Activated CD8-positive, alpha-beta T cell treated with anti-CD3 and anti-CD28 coated beads for 36 hours (primary cell): ENCODE data around the gene CDC42. TPM values are rescaled to one million over a fixed set of nuclear protein-coding genes. Genes with fewer than 3 reads are reported as not detected.

Experiments used
- ATAC-seq: fragments of 200-7000 bp; cut with Tn5 transposase; one replicate; pipeline ENCODE4 v1.10.0; 2021; ENCODE audit warnings: mild to moderate bottlenecking, moderate library complexity
- CTCF ChIA-PET: fragments of 350-600 bp; sonication (Branson Sonifier 250); formaldehyde crosslinking; loops from one replicate; lab custom pipeline; 2021; ENCODE audit warnings: antibody characterized with exemption; lab: Charles Lee
- POLR2A ChIA-PET: fragments of 350-600 bp; sonication (Branson Sonifier 250); formaldehyde crosslinking; loops from one replicate; lab custom pipeline; 2021; ENCODE audit warnings: antibody characterized with exemption; lab: Charles Lee
- DNase-seq: peaks from one replicate; pipeline ENCODE4 v3.0.0-alpha.2; 2020
- H3K27ac Mint-ChIP-seq: one replicate; pipeline ENCODE4 v1.8.0; 2021; ENCODE audit warnings: mild to moderate bottlenecking, mixed read lengths
- H3K27me3 Mint-ChIP-seq: one replicate; pipeline ENCODE4 v1.8.0; 2021; ENCODE audit warnings: mixed read lengths
- H3K36me3 Mint-ChIP-seq: one replicate; pipeline ENCODE4 v1.8.0; 2021; ENCODE audit warnings: low read depth, mixed read lengths
- H3K4me1 Mint-ChIP-seq: one replicate; pipeline ENCODE4 v1.8.0; 2021; ENCODE audit warnings: low read depth, mixed read lengths
- H3K4me3 Mint-ChIP-seq: one replicate; pipeline ENCODE4 v1.8.0; 2021; ENCODE audit warnings: mild to moderate bottlenecking, moderate library complexity, mixed read lengths
- H3K9me3 Mint-ChIP-seq: one replicate; pipeline ENCODE4 v1.8.0; 2021; ENCODE audit warnings: mixed read lengths
- intact Hi-C: fragments of 100-400 bp; cut with micrococcal nuclease; formaldehyde crosslinking; loops from one replicate; pipeline ENCODE4 v1.10.0; 2022
- total RNA-seq, 2 experiments: library from RNA; stranded (reverse); gene quantifications; one replicate each; pipeline ENCODE4 v1.2.3, GENCODE V29; 2021
- TF ChIP-seq, protein P1 (sequence below): fragments of 200-600 bp; IDR thresholded peaks from one replicate; pipeline ENCODE4 v1.8.0; 2022; ENCODE audit warnings: antibody characterized with exemption, mild to moderate bottlenecking

CDC42 gene
- total RNA-seq, 2 experiments from 2014 or later = 292 to 310 TPM

DNA sequence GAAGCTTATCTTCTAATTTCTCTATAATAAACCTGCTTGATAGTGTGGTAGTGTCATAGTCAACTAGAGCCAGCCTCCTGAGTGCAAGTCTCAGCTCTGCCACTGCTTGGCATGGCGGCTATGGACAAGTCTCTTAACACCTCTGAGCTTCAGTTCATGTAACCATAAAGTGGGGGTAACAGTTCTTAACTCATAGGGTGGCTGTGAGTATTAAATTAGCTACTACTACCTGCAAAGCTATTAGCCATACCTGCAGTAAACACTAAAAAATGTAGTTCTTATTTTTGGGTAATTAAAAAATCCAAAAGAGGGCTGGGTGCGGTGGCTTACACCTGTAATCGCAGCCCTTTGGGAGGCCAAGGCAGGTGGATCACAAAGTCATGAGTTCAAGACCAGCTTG, 2.2 kb upstream of the CDC42 start:
- Mint-ChIP-seq H3K27ac (no peak overlapping the region), H3K27me3 (no peaks in the 10 kb centered on the region), H3K4me3 (no peak overlapping the region), H3K9me3 (peaks cover 2% of the 10 kb centered on the region), H3K4me1 (peaks cover 49% of the 10 kb centered on the region), H3K36me3 (peaks cover 20% of the 10 kb centered on the region)
- POLR2A ChIA-PET = interaction anchor here (1.2 to 17.7 kb wide), 3 partner anchors 9 to 24 kb away, joined by 3 to 218 read pairs (median 8); no protein-coding TSS in a partner anchor
- TF ChIP-seq, protein P1, sequence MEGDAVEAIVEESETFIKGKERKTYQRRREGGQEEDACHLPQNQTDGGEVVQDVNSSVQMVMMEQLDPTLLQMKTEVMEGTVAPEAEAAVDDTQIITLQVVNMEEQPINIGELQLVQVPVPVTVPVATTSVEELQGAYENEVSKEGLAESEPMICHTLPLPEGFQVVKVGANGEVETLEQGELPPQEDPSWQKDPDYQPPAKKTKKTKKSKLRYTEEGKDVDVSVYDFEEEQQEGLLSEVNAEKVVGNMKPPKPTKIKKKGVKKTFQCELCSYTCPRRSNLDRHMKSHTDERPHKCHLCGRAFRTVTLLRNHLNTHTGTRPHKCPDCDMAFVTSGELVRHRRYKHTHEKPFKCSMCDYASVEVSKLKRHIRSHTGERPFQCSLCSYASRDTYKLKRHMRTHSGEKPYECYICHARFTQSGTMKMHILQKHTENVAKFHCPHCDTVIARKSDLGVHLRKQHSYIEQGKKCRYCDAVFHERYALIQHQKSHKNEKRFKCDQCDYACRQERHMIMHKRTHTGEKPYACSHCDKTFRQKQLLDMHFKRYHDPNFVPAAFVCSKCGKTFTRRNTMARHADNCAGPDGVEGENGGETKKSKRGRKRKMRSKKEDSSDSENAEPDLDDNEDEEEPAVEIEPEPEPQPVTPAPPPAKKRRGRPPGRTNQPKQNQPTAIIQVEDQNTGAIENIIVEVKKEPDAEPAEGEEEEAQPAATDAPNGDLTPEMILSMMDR = no peak
- DNase-seq (no peak), ATAC-seq (no peak)
- intact Hi-C loops = no loop called here
- CTCF ChIA-PET = interaction anchor here (0.9 to 6.4 kb wide), 3 partner anchors 10 to 32 kb away, joined by 3 to 40 read pairs (median 9); no protein-coding TSS in a partner anchor

DNA sequence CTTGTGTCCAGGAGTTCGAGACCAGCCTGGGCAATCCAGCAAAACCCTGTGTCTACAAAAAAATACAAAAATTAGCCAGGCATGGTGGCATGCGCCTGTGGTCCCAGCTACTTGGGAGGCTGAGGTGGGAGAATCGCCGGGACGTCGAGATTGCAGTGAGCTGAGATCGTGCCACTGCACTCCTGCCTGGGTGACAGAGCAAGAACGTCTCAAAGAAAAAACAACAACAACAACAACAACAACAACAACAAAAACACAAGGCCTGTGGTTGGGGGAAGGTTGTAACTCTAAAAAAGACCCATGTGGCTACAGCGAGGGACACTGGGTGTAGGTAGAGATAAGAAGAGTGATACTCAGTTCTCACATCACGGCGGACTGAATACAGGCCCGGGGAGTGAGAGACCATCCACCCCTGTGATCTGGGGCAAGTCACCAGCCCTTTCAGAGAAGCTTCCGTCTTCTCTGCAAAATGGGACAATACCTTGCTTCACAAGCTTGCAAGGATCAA, 848 bp upstream of the CDC42 start:
- TF ChIP-seq, protein P1 = no peak
- POLR2A ChIA-PET = interaction anchor here (1.0 to 17.7 kb wide), 7 partner anchors 8 to 40 kb away, joined by 3 to 218 read pairs (median 9); no protein-coding TSS in a partner anchor
- H3K27me3 Mint-ChIP-seq = no peaks in the 10 kb centered on the region
- intact Hi-C loops = loop anchor here (2.0 kb wide), 1 partner anchor 27 kb away; no protein-coding TSS in a partner anchor
- H3K27ac Mint-ChIP-seq = peak overlapping the region; percentile 91
- DNase-seq (no peak), ATAC-seq (no peak)
- H3K9me3 Mint-ChIP-seq = no peaks in the 10 kb centered on the region
- CTCF ChIA-PET = interaction anchor here (0.9 to 6.4 kb wide), 5 partner anchors 11 to 55 kb away, joined by 3 to 40 read pairs (median 4); no protein-coding TSS in a partner anchor
- peaks cover 58% of the 10 kb centered on the region for H3K4me1 Mint-ChIP-seq
- H3K36me3 Mint-ChIP-seq = peaks cover 28% of the 10 kb centered on the region
- H3K4me3 Mint-ChIP-seq = peak overlapping the region; percentile 80

DNA sequence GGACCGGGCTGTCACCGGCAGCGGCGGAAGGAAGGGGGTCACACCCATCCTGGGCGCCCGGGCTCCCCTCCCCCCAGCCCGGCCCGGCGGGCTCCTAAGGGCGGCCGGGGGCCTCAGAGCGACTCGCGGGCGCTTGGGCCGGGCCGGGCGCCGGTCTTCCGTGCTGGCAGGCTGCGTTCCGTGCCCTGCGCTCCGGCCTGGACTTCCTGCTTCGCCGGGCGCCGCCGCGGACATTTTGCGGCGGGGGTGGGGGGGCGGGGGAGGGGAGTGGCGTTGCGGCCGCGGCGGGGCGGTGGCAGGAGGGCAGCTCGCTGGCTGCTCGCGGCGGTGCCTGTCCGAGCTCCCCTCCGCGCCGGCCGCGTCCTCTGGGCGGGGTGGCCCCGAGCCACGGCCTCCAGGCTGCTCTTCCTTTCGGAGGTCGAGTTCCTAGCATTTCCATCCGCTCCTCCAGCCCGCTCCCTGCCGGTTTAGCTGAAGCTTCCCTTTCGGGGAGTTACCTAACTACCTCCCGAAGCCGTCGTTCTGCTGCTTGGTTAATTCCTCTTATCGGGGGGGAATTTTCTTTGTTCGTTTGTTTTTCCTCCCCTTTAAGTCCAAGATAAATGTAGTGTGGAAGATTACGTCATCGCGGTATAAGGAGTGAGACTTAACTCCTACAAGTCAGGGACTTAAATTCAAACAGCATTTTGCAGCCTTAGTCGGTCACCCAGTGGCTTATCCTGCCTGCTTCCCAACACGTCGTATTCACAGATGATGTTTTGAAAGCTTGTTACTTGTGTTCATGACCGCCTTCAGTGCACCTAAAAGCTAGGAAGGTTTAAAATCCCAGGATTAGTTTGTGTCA, 730 bp downstream of the CDC42 start:
- ATAC-seq (peak; percentile 31), DNase-seq (peak; percentile 58)
- Mint-ChIP-seq H3K36me3 (peaks cover 42% of the 10 kb centered on the region), H3K27me3 (no peaks in the 10 kb centered on the region), H3K4me1 (peaks cover 64% of the 10 kb centered on the region), H3K27ac (peak overlapping the region; percentile 98), H3K9me3 (no peaks in the 10 kb centered on the region), H3K4me3 (peak overlapping the region; percentile 98)
- intact Hi-C loops = loop anchor here (2.0 kb wide), 1 partner anchor 28 kb away; no protein-coding TSS in a partner anchor
- TF ChIP-seq, protein P1 = no peak
- ChIA-PET POLR2A (interaction anchor here (0.7 to 17.7 kb wide), 16 partner anchors 10 to 829 kb away, joined by 3 to 218 read pairs (median 5); partner anchors contain the start of gene USP48), CTCF (interaction anchor here (0.8 to 6.4 kb wide), 5 partner anchors 13 to 53 kb away, joined by 3 to 40 read pairs (median 4); no protein-coding TSS in a partner anchor)

DNA sequence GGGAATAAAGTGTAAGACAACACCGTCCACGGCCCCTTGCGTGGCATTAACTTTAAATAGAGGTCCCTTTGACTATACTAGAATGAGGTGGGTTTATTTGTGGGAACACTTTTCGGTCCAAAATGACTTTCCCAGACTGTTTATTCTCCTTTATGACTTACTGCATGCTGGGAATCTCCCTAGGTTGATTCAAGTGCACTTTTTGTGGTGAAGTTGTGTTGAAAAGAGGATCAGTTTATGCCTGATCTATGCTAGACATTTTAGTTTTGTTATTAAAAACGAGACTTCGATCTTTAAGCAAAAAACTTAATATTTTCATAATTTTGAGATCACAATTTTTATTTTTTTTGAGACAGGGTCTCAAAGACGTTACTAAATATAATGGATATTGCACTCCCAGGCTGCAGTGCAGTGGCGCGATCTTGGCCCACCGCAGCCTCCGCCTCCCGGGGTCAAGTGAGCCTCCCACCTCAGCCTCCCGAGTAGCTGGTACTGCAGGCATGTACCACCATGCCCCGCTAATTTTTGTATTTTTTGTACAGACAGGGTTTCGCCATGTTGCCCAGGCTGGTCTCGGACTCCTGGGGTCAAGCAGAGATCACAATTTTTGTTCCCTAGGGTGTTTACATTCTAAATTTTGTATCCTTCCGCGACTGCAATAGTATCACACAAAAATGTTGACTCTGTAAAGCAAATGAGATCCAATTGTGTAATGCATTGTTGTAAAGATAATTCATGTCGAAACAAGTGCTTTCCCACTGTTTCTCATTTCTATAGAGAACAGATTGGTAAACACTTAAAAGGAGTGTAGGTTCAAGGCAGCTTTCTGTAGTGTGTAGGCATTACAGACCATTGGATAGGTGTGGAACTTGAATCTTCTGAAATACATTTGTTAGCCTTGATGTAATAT, 1.6 kb downstream of the CDC42 start:
- CTCF ChIA-PET = interaction anchor here (0.7 to 6.4 kb wide), 5 partner anchors 18 to 36 kb away, joined by 3 to 40 read pairs (median 3); no protein-coding TSS in a partner anchor
- no peak for ATAC-seq
- peaks cover 56% of the 10 kb centered on the region for H3K4me1 Mint-ChIP-seq

More for the DNA sequence above, 1.6 kb downstream of the CDC42 start:
- Mint-ChIP-seq H3K4me3 (peak overlapping the region; percentile 98), H3K9me3 (no peaks in the 10 kb centered on the region), H3K36me3 (peaks cover 44% of the 10 kb centered on the region), H3K27ac (peak overlapping the region; percentile 98), H3K27me3 (no peaks in the 10 kb centered on the region)
- TF ChIP-seq, protein P1 = no peak
- intact Hi-C loops = loop anchor here (2.0 kb wide), 1 partner anchor 29 kb away; no protein-coding TSS in a partner anchor
- POLR2A ChIA-PET = interaction anchor here (1.1 to 17.7 kb wide), 14 partner anchors 9 to 47 kb away, joined by 3 to 218 read pairs (median 6); no protein-coding TSS in a partner anchor
- DNase-seq = no peak
